Psoas muscle (tissue), 8 donors: ENCODE data around the gene HEBP1. TPM values are rescaled to one million over a fixed set of nuclear protein-coding genes. Genes with fewer than 3 reads are reported as not detected.
A peak's percentile ranks its signal among the peaks of the same experiment; 100 is the strongest.

Experiments
- ATAC-seq, 4 donors: fragments of 200-7000 bp; cut with Tn5 transposase; one replicate each; pipeline ENCODE4 v1.9.1; 2020; ENCODE audit warnings: moderate library complexity in 3 of 4, mild to moderate bottlenecking in 2 of 4
- DNase-seq, 2 donors: peaks; one replicate each; pipeline ENCODE4 v3.0.0-alpha.2; 2020
- H3K27ac ChIP-seq: fragments of 200-600 bp; one replicate; pipeline ENCODE4 v1.8.0; 2022
- H3K27me3 ChIP-seq, 3 donors: fragments of 200-600 bp in 1 of 3; one replicate each; pipeline versions ENCODE4 v1.6.1 to v1.8.0; 2013 to 2022; ENCODE audit warnings: low read length in 2 of 3, mild to moderate bottlenecking in 2 of 3, moderate library complexity in 1 of 3; ENCODE audit not compliant: insufficient read depth in 3 of 3
- H3K36me3 ChIP-seq, 2 donors: fragments of 200-600 bp in 1 of 2; one replicate each; pipeline versions ENCODE4 v1.6.1 to v1.8.0; 2013 to 2022; ENCODE audit warnings: low read depth in 1 of 2, mild to moderate bottlenecking in 1 of 2, moderate library complexity in 1 of 2; ENCODE audit not compliant: insufficient read depth in 1 of 2
- H3K4me1 ChIP-seq: fragments of 200-600 bp; one replicate; pipeline ENCODE4 v1.8.0; 2022
- H3K4me3 ChIP-seq: fragments of 200-600 bp; one replicate; pipeline ENCODE4 v1.8.0; 2022; ENCODE audit warnings: mild to moderate bottlenecking
- H3K9me3 ChIP-seq: fragments of 200-600 bp; one replicate; pipeline ENCODE4 v1.8.0; 2022
- WGBS, 3 donors: extraction: QIAGEN DNeasy Blood & Tissue Kit; methylation state at CpG; one replicate each; pipeline versions ENCODE4 v1.1.6 to v1.1.7; 2013; 5-methylcytosine and 5-hydroxymethylcytosine counted together
- intact Hi-C, 2 donors: fragments of 100-400 bp; cut with DNase I; formaldehyde crosslinking; loops; one replicate each; pipeline versions ENCODE4 v1.11.0 to v1.14.2; 2022
- polyA plus RNA-seq, 3 donors: library from polyadenylated mRNA; stranded (reverse); fragments of 200-250 nt; gene quantifications; one replicate each; pipeline ENCODE4 v1.2.3, GENCODE V29; 2013
- total RNA-seq, 4 donors: library from RNA; stranded (reverse); fragmentation: NEBNext Ultra II Directional in 2 of 4; extraction: Animal tissue kit (Norgen Biotek cat#: 25700) in 2 of 4; gene quantifications; one replicate each; pipeline versions ENCODE4 v1.2.1 to v1.2.4, GENCODE V29; 2021 to 2023
- TF ChIP-seq, protein P1 (sequence below): fragments of 200-600 bp; IDR thresholded peaks from one replicate; pipeline ENCODE4 v1.8.0; 2022; ENCODE audit warnings: antibody characterized with exemption
- donor health status: healthy with polysubstance abuse.
- donor health status: DM: no; HTN: no; CAD: no; lungs with moderate emphysema.
- donor health status: Bipolar disorder and iron deficiency.
- donor health status: healthy.
- donor health status: DM: yes; HTN: yes; CAD: no.
- donor health status: DM: no; HTN: no; CAD: no.
- donor health status: DM: no; HTN: no; CAD: no.
- donor health status: DM: yes; HTN: yes; CAD: no.

Gene HEBP1
- total and polyA plus RNA-seq, 7 donors: 19.4 to 39.3 (median 33.3) TPM

DNA sequence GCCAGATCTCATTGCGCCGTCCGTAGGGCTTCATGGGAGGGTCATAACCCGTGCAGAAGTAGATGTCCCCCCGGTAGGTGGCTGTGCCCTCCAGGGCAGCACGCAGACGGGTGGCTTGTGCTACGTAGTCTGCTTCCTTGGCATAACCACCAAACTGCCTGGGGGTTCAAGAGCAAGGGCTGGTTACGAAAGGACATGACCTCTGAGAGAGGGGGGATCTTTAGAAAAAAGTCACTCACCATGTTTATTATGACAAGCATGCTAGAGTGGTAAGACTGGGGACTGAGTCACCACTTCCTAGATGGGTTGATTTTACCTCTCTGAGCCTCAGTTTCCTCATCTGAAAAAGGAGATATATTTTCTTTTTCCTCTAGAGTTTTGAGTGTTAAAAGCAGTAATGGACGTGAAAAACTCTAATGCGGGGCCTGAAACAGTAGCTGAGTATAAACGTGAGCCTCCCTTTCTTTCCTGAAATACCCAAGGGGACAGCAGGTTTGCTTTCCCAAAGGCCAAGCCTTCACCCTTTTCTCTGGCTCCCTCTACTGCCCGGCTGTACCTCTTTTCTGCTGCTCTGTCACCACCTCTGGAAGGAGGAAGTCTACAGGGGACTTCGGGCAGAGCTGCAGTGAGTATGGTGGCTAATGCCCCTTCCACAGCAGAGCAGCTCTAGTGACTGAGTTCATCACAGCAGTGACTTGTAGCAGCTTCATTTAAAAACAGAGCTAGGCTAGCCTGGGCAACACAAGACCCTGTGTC, 24.6 kb downstream of the HEBP1 start:
- WGBS, 3 donors: 80 to 83% (median 82%) methylated on average over 14 of the region's 14 CpGs
- Histone ChIP-seq H3K36me3 (peaks cover 7 to 70% of the 10 kb centered on the region in 2 donors), H3K4me1 (no peaks in the 10 kb centered on the region), H3K4me3 (no peak overlapping the region), H3K27ac (no peak overlapping the region), H3K27me3 (no peaks in the 10 kb centered on the region), H3K9me3 (peaks cover 9% of the 10 kb centered on the region)
- DNase-seq (no peak), ATAC-seq (peak in 1 of 4 donors; percentile 27)
- TF ChIP-seq, protein P1, sequence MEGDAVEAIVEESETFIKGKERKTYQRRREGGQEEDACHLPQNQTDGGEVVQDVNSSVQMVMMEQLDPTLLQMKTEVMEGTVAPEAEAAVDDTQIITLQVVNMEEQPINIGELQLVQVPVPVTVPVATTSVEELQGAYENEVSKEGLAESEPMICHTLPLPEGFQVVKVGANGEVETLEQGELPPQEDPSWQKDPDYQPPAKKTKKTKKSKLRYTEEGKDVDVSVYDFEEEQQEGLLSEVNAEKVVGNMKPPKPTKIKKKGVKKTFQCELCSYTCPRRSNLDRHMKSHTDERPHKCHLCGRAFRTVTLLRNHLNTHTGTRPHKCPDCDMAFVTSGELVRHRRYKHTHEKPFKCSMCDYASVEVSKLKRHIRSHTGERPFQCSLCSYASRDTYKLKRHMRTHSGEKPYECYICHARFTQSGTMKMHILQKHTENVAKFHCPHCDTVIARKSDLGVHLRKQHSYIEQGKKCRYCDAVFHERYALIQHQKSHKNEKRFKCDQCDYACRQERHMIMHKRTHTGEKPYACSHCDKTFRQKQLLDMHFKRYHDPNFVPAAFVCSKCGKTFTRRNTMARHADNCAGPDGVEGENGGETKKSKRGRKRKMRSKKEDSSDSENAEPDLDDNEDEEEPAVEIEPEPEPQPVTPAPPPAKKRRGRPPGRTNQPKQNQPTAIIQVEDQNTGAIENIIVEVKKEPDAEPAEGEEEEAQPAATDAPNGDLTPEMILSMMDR: no peak
- intact Hi-C loops: no loop called here

DNA sequence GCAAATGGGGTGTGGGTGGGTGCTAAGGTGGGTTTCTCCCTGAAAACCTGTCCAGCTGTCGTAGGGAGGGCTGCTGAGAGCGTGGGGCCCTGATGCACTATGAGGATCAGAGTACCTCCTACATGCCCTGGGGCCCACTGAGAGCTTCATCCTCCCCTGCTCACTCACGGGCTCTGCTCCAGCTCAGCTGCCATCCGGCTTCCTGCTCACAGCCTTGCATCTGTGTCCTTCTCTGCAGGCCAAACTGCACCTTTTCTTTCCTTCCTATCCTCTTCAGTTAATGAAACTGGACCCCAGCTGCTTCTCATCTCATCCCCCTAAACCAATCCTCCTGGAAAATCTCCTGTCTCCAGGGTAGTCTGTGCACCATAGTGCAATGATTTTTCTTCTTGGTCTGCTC, 25.9 kb downstream of the HEBP1 start:
- no peak overlapping the region for H3K27ac ChIP-seq
- ATAC-seq: no peak
- no peaks in the 10 kb centered on the region for H3K4me1 ChIP-seq
- H3K27me3 ChIP-seq: no peaks in the 10 kb centered on the region
- H3K4me3 ChIP-seq: no peak overlapping the region
- intact Hi-C loops: no loop called here
- no peak for DNase-seq
- TF ChIP-seq, protein P1: no peak
- peaks cover 7 to 63% of the 10 kb centered on the region in 2 donors for H3K36me3 ChIP-seq
- WGBS, 3 donors: 88 to 95% (median 90%) methylated on average over 4 of the region's 4 CpGs
- peaks cover 9% of the 10 kb centered on the region for H3K9me3 ChIP-seq

DNA sequence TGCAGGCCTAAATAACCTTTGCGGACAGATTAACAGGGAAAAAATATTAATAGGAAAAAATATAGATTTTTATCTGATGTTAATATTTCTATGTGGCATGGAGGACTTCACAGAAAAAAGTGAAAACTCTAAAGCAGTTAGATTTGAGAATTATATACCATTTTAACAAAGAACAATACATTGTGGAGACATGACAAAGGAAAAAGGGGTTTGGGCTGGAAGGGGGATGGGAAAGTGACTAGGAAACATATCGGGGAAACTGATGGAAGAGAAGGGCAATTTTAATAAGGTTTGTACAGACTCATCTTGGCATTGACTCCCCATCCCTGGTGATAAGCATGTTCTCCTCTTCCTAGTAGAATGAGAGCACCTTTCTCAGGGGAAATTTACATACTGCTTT, 27.0 kb downstream of the HEBP1 start:
- peaks cover 9% of the 10 kb centered on the region for H3K9me3 ChIP-seq
- no peak overlapping the region for H3K27ac ChIP-seq
- no peak overlapping the region for H3K4me3 ChIP-seq
- H3K27me3 ChIP-seq: no peaks in the 10 kb centered on the region
- DNase-seq: no peak
- peaks cover 7 to 62% of the 10 kb centered on the region in 2 donors for H3K36me3 ChIP-seq
- no peak for ATAC-seq
- WGBS, 3 donors: 96 to 99% (median 98%) methylated on average over 2 of the region's 2 CpGs
- TF ChIP-seq, protein P1: no peak
- no peaks in the 10 kb centered on the region for H3K4me1 ChIP-seq
- intact Hi-C loops: no loop called here

GRCh38 chr12:12965836-12966235, 34.2 kb downstream of the HEBP1 start:
- H3K4me3 ChIP-seq: no peak overlapping the region
- TF ChIP-seq, protein P1: no peak
- ATAC-seq (no peak), DNase-seq (no peak)
- H3K27ac ChIP-seq: no peak overlapping the region
- peaks cover 0 to 21% of the 10 kb centered on the region in 2 donors for H3K36me3 ChIP-seq
- no peaks in the 10 kb centered on the region for H3K27me3 ChIP-seq
- intact Hi-C loops: no loop called here
- WGBS, 3 donors: 67 to 71% (median 68%) methylated on average over 4 of the region's 4 CpGs
- no peaks in the 10 kb centered on the region for H3K9me3 ChIP-seq
- H3K4me1 ChIP-seq: no peaks in the 10 kb centered on the region

- TF ChIP-seq, protein P1: no peak
- WGBS, 3 donors: 93 to 99% (median 93%) methylated on average over 4 of the region's 4 CpGs
- peaks cover 0 to 15% of the 10 kb centered on the region in 2 donors for H3K36me3 ChIP-seq
- H3K9me3 ChIP-seq: no peaks in the 10 kb centered on the region
- no peak overlapping the region for H3K27ac ChIP-seq
- H3K4me1 ChIP-seq: no peaks in the 10 kb centered on the region
- H3K27me3 ChIP-seq: no peaks in the 10 kb centered on the region
- H3K4me3 ChIP-seq: no peak overlapping the region
- ATAC-seq (no peak), DNase-seq (no peak)
- intact Hi-C loops: no loop called here
These were observed 35.8 kb downstream of the HEBP1 start for GRCh38 chr12:12964255-12964654.
